HEK293 (cell line): ENCODE measurements around the gene DHCR7.

Experiments used
- BCL6B ChIP-seq: fragments of 450-650 bp; formaldehyde crosslinking; IDR thresholded peaks from 2 replicates; pipeline ENCODE4 v1.5.1; 2017; ENCODE audit warnings: missing biosample characterization, missing genetic modification characterization
- HOXC10 ChIP-seq: sonication (generic); formaldehyde crosslinking; IDR thresholded peaks from 2 replicates; pipeline ENCODE4 v1.8.1; 2023; ENCODE audit warnings: mild to moderate bottlenecking, missing genetic modification reagents
- INSM2 ChIP-seq: fragments of 450-650 bp; formaldehyde crosslinking; IDR thresholded peaks from 2 replicates; pipeline ENCODE4 v1.5.1; 2016; ENCODE audit warnings: missing biosample characterization, missing genetic modification characterization
- MZF1 ChIP-seq: fragments of 450-650 bp; formaldehyde crosslinking; IDR thresholded peaks from 2 replicates; pipeline ENCODE4 v1.5.1; 2017; ENCODE audit warnings: missing biosample characterization, missing genetic modification characterization, borderline replicate concordance
- SP3 ChIP-seq: fragments of 450-650 bp; formaldehyde crosslinking; IDR thresholded peaks from 2 replicates; pipeline ENCODE4 v1.5.1; 2016; ENCODE audit warnings: missing biosample characterization, missing genetic modification characterization
- TCF7L2 ChIP-seq: IDR thresholded peaks from 2 replicates; pipeline ENCODE4 v1.6.1; 2011; ENCODE audit warnings: low read depth, mild to moderate bottlenecking, inconsistent platforms, low read length, moderate library complexity, borderline replicate concordance
- TRIM28 ChIP-seq: IDR thresholded peaks from 2 replicates; pipeline ENCODE4 v1.6.1; 2011; ENCODE audit warnings: low read length, control low read depth, borderline replicate concordance
- ZFP37 ChIP-seq: fragments of 450-650 bp; formaldehyde crosslinking; IDR thresholded peaks from 2 replicates; pipeline ENCODE4 v1.5.1; 2016; ENCODE audit warnings: missing biosample characterization, missing genetic modification characterization
- ZNF112 ChIP-seq: fragments of 450-650 bp; formaldehyde crosslinking; IDR thresholded peaks from 2 replicates; pipeline ENCODE4 v1.5.0; 2017; ENCODE audit warnings: missing biosample characterization, missing genetic modification characterization
- ZNF121 ChIP-seq: fragments of 450-650 bp; formaldehyde crosslinking; IDR thresholded peaks from 2 replicates; pipeline ENCODE4 v1.5.1; 2016; ENCODE audit warnings: missing biosample characterization, missing genetic modification characterization
- ZNF148 ChIP-seq: fragments of 450-650 bp; formaldehyde crosslinking; IDR thresholded peaks from 2 replicates; pipeline ENCODE4 v1.5.0; 2017; ENCODE audit warnings: missing biosample characterization, missing genetic modification characterization, borderline replicate concordance
- ZNF350 ChIP-seq: fragments of 450-650 bp; formaldehyde crosslinking; IDR thresholded peaks from 2 replicates; pipeline ENCODE4 v1.5.0; 2017; ENCODE audit warnings: missing biosample characterization, mild to moderate bottlenecking, missing genetic modification characterization
- ZNF391 ChIP-seq: fragments of 450-650 bp; formaldehyde crosslinking; IDR thresholded peaks from 2 replicates; pipeline ENCODE4 v1.5.1; 2016; ENCODE audit warnings: low read depth, missing biosample characterization, missing genetic modification characterization, borderline replicate concordance
- ZNF423 ChIP-seq: fragments of 450-650 bp; formaldehyde crosslinking; IDR thresholded peaks from 2 replicates; pipeline ENCODE4 v1.5.1; 2016; ENCODE audit warnings: missing biosample characterization, missing genetic modification characterization
- ZNF473 ChIP-seq: fragments of 450-650 bp; formaldehyde crosslinking; IDR thresholded peaks from 2 replicates; pipeline ENCODE4 v1.5.1; 2017; ENCODE audit warnings: missing biosample characterization, missing genetic modification characterization
- ZNF529 ChIP-seq: fragments of 450-650 bp; formaldehyde crosslinking; IDR thresholded peaks from 2 replicates; pipeline ENCODE4 v1.5.1; 2017; ENCODE audit warnings: missing genetic modification characterization, missing biosample characterization; ENCODE audit not compliant: insufficient replicate concordance
- ZNF560 ChIP-seq: fragments of 450-650 bp; formaldehyde crosslinking; IDR thresholded peaks from 2 replicates; pipeline ENCODE4 v1.5.1; 2017; ENCODE audit warnings: missing biosample characterization, missing genetic modification characterization, borderline replicate concordance
- ZNF600 ChIP-seq: fragments of 450-650 bp; formaldehyde crosslinking; IDR thresholded peaks from 2 replicates; pipeline ENCODE4 v1.5.1; 2016; ENCODE audit warnings: missing biosample characterization, missing genetic modification characterization
- ZNF624 ChIP-seq: fragments of 450-650 bp; formaldehyde crosslinking; IDR thresholded peaks from 2 replicates; pipeline ENCODE4 v1.5.1; 2017; ENCODE audit warnings: missing biosample characterization, missing genetic modification characterization
- ZNF645 ChIP-seq: fragments of 450-650 bp; formaldehyde crosslinking; IDR thresholded peaks from 2 replicates; pipeline ENCODE4; 2016; ENCODE audit warnings: missing biosample characterization, missing genetic modification characterization
- ZNF660 ChIP-seq: fragments of 450-650 bp; IDR thresholded peaks from 2 replicates; pipeline ENCODE4 v1.5.1; 2018; ENCODE audit warnings: missing biosample characterization, mild to moderate bottlenecking, missing genetic modification characterization
- ZNF664 ChIP-seq: fragments of 450-650 bp; formaldehyde crosslinking; IDR thresholded peaks from 2 replicates; pipeline ENCODE4 v1.5.1; 2016; ENCODE audit warnings: missing biosample characterization, missing genetic modification characterization
- ZNF747 ChIP-seq: fragments of 450-650 bp; formaldehyde crosslinking; IDR thresholded peaks from 2 replicates; pipeline ENCODE4 v1.5.1; 2016; ENCODE audit warnings: missing biosample characterization, missing genetic modification characterization
- ZNF776 ChIP-seq: fragments of 450-650 bp; formaldehyde crosslinking; IDR thresholded peaks from 2 replicates; pipeline ENCODE4 v1.5.0; 2017; ENCODE audit warnings: missing biosample characterization, missing genetic modification characterization, borderline replicate concordance
- ZSCAN4 ChIP-seq: fragments of 450-650 bp; formaldehyde crosslinking; IDR thresholded peaks from 2 replicates; pipeline ENCODE4 v1.5.1; 2017; ENCODE audit warnings: missing biosample characterization, missing genetic modification characterization
- ZXDB ChIP-seq: fragments of 450-650 bp; formaldehyde crosslinking; IDR thresholded peaks from 2 replicates; pipeline ENCODE4 v1.5.1; 2016; ENCODE audit warnings: missing biosample characterization, missing genetic modification characterization
- TF ChIP-seq, protein P1 (sequence below): fragments of 450-650 bp; formaldehyde crosslinking; IDR thresholded peaks from 2 replicates; pipeline ENCODE4 v1.5.1; 2016; ENCODE audit warnings: missing biosample characterization, missing genetic modification characterization

DHCR7 gene

GRCh38 chr11:71448257-71449171 lies at the start of gene DHCR7 (continued):
- TF ChIP-seq ZNF423 (tag by site-specific recombination) (peak; percentile 22; the same call in 1 of the 2 replicates), ZNF350 (tag by site-specific recombination) (no peak), ZNF529 (no peak), ZNF473 (tag by site-specific recombination) (no peak), ZNF747 (tag by site-specific recombination) (no peak), ZNF560 (tag by site-specific recombination) (no peak), HOXC10 (no peak), ZFP37 (0 out of 2 replicates have a peak, but pooled peaks have one; percentile 22), INSM2 (tag by site-specific recombination) (0 out of 2 replicates have a peak, but pooled peaks have one; percentile 6), TRIM28 (no peak), ZNF645 (tag by site-specific recombination) (no peak), ZNF624 (tag by site-specific recombination) (no peak), ZNF660 (tag by site-specific recombination) (no peak), SP3 (tag by site-specific recombination) (peak; percentile 87), MZF1 (tag by site-specific recombination) (no peak), ZNF664 (tag by site-specific recombination) (no peak), ZNF391 (tag by site-specific recombination) (no peak), ZSCAN4 (tag by site-specific recombination) (no peak), ZNF600 (tag by site-specific recombination) (0 out of 2 replicates have a peak, but pooled peaks have one; percentile 22), ZNF112 (tag by site-specific recombination) (no peak), ZNF776 (tag by site-specific recombination) (no peak), BCL6B (tag by site-specific recombination) (no peak), ZXDB (tag by site-specific recombination) (peak; percentile 98), ZNF148 (tag by site-specific recombination) (no peak), ZNF121 (tag by site-specific recombination) (no peak), TCF7L2 (no peak)
- TF ChIP-seq, protein P1, sequence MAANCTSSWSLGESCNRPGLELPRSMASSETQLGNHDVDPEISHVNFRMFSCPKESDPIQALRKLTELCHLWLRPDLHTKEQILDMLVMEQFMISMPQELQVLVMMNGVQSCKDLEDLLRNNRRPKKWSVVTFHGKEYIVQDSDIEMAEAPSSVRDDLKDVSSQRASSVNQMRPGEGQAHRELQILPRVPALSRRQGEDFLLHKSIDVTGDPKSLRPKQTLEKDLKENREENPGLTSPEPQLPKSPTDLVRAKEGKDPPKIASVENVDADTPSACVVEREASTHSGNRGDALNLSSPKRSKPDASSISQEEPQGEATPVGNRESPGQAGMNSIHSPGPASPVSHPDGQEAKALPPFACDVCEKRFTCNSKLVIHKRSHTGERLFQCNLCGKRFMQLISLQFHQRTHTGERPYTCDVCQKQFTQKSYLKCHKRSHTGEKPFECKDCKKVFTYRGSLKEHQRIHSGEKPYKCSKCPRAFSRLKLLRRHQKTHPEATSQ (tag by site-specific recombination), result no peak
